A172 (cell line): ENCODE data around the gene CTSH. TPM values are rescaled to one million over a fixed set of nuclear protein-coding genes. Genes with fewer than 3 reads are reported as not detected.

Source experiments
- DNase-seq: peaks from one replicate; pipeline ENCODE4 v3.0.0-alpha.2; 2015; ENCODE audit warnings: low spot score
- total RNA-seq: library from RNA; depleted of rRNA; stranded (reverse); fragments of >200 nt; shearing (Covaris generic); gene quantifications from 2 replicates; pipeline ENCODE4 v1.2.3, GENCODE V29; 2014

CTSH gene
- total RNA-seq, 1 experiment from 2014 or later, result 52.8 TPM

GRCh38 chr15:78978601-78979179 lies 33.8 kb upstream of the CTSH start:
- DNase-seq, result no peak

GRCh38 chr15:78977591-78978347 lies 32.9 kb upstream of the CTSH start:
- no peak for DNase-seq

- no peak for DNase-seq
These were observed 32.3 kb upstream of the CTSH start for GRCh38 chr15:78977091-78977571.

GRCh38 chr15:78976691-78977090 lies 31.8 kb upstream of the CTSH start:
- DNase-seq, result no peak

- no peak for DNase-seq
These were observed 29.5 kb upstream of the CTSH start for GRCh38 chr15:78974272-78974918.

GRCh38 chr15:78969687-78970349 lies 25.0 kb upstream of the CTSH start:
- no peak for DNase-seq

- no peak for DNase-seq
These were observed 23.9 kb upstream of the CTSH start for GRCh38 chr15:78968539-78969271.

GRCh38 chr15:78968114-78968513 lies 23.3 kb upstream of the CTSH start:
- no peak for DNase-seq

- DNase-seq, result no peak
These were observed 15.5 kb upstream of the CTSH start for GRCh38 chr15:78960308-78960707.

- DNase-seq, result no peak
These were observed 14.5 kb upstream of the CTSH start for GRCh38 chr15:78959360-78959759.

- no peak for DNase-seq
These were observed 12.7 kb upstream of the CTSH start for GRCh38 chr15:78957416-78958093.

- DNase-seq, result no peak
These were observed 12.1 kb upstream of the CTSH start for GRCh38 chr15:78956937-78957336.

GRCh38 chr15:78955355-78955754 lies 10.5 kb upstream of the CTSH start:
- DNase-seq, result no peak

- DNase-seq, result peak; percentile 62
These were observed 7.0 kb upstream of the CTSH start for GRCh38 chr15:78951841-78952238.

GRCh38 chr15:78950902-78951840 lies 6.3 kb upstream of the CTSH start:
- DNase-seq, result peak; percentile 8

GRCh38 chr15:78950343-78950742 lies 5.5 kb upstream of the CTSH start:
- no peak for DNase-seq

- DNase-seq, result no peak
These were observed 4.6 kb upstream of the CTSH start for GRCh38 chr15:78949461-78949860.

- DNase-seq, result no peak
These were observed 2.7 kb upstream of the CTSH start for GRCh38 chr15:78947506-78947905.

GRCh38 chr15:78946493-78946892 lies 1.6 kb upstream of the CTSH start:
- DNase-seq, result no peak

- no peak for DNase-seq
These were observed 632 bp downstream of the CTSH start for GRCh38 chr15:78944202-78944625.
